Chondrocyte (in vitro differentiated cells): ENCODE data around the gene GRIK1. TPM values are rescaled to one million over a fixed set of nuclear protein-coding genes. Genes with fewer than 3 reads are reported as not detected.
A peak's percentile ranks its signal among the peaks of the same experiment; 100 is the strongest.

ENCODE experiments used
- DNase-seq: peaks from one replicate; pipeline ENCODE4 v3.0.0; 2021; ENCODE audit warnings: mixed read lengths, low spot score
- H3K27ac Mint-ChIP-seq: one replicate; pipeline ENCODE4 v1.8.0; 2021; ENCODE audit warnings: mild to moderate bottlenecking, moderate library complexity, mixed read lengths; ENCODE audit not compliant: unreplicated experiment
- H3K27me3 Mint-ChIP-seq: 2 replicates; pipeline ENCODE4 v1.8.0; 2021; ENCODE audit warnings: low read depth, mixed read lengths
- H3K36me3 Mint-ChIP-seq: 2 replicates; pipeline ENCODE4 v1.8.0; 2021; ENCODE audit warnings: low read depth, mixed read lengths
- H3K4me1 Mint-ChIP-seq: 2 replicates; pipeline ENCODE4 v1.8.0; 2021; ENCODE audit warnings: low read depth, mild to moderate bottlenecking, mixed read lengths
- H3K4me3 Mint-ChIP-seq: one replicate; pipeline ENCODE4 v1.8.0; 2021; ENCODE audit warnings: mild to moderate bottlenecking, moderate library complexity, mixed read lengths; ENCODE audit not compliant: unreplicated experiment
- H3K9me3 Mint-ChIP-seq: 2 replicates; pipeline ENCODE4 v1.8.0; 2021; ENCODE audit warnings: low read depth, mixed read lengths
- CTCF ChIP-seq: fragments of 200-600 bp; sonication (generic); IDR thresholded peaks from 2 replicates; pipeline ENCODE4 v1.5.0; 2021; ENCODE audit warnings: antibody characterized with exemption, mild to moderate bottlenecking, moderate library complexity
- total RNA-seq: library from RNA; stranded (reverse); gene quantifications from 3 replicates; pipeline ENCODE4 v1.2.1, GENCODE V29; 2021

Gene GRIK1
- total RNA-seq, 1 donor from 2014 or later: 1.2 TPM

GRCh38 chr21:29674343-29674742 is 265.5 kb downstream of the GRIK1 start:
- DNase-seq: no peak
- H3K4me1 Mint-ChIP-seq: peaks cover 19% of the 10 kb centered on the region
- no peaks in the 10 kb centered on the region for H3K36me3 Mint-ChIP-seq
- no peaks in the 10 kb centered on the region for H3K9me3 Mint-ChIP-seq
- no peak overlapping the region for H3K27ac Mint-ChIP-seq
- H3K27me3 Mint-ChIP-seq: no peaks in the 10 kb centered on the region
- no peak for TF ChIP-seq CTCF
- H3K4me3 Mint-ChIP-seq: no peak overlapping the region

GRCh38 chr21:29673096-29673610 is 266.6 kb downstream of the GRIK1 start:
- no peak for TF ChIP-seq CTCF
- Mint-ChIP-seq H3K4me3 (no peak overlapping the region), H3K36me3 (no peaks in the 10 kb centered on the region), H3K9me3 (no peaks in the 10 kb centered on the region), H3K4me1 (peaks cover 7% of the 10 kb centered on the region), H3K27ac (no peak overlapping the region), H3K27me3 (no peaks in the 10 kb centered on the region)
- no peak for DNase-seq

GRCh38 chr21:29671728-29672127 is 268.1 kb downstream of the GRIK1 start:
- no peaks in the 10 kb centered on the region for H3K4me1 Mint-ChIP-seq
- H3K9me3 Mint-ChIP-seq: no peaks in the 10 kb centered on the region
- H3K4me3 Mint-ChIP-seq: no peak overlapping the region
- no peaks in the 10 kb centered on the region for H3K27me3 Mint-ChIP-seq
- H3K36me3 Mint-ChIP-seq: no peaks in the 10 kb centered on the region
- no peak overlapping the region for H3K27ac Mint-ChIP-seq
- peak; percentile 35 for TF ChIP-seq CTCF
- no peak for DNase-seq

GRCh38 chr21:29670228-29670627 is 269.6 kb downstream of the GRIK1 start:
- no peaks in the 10 kb centered on the region for H3K36me3 Mint-ChIP-seq
- H3K4me1 Mint-ChIP-seq: no peaks in the 10 kb centered on the region
- no peak overlapping the region for H3K27ac Mint-ChIP-seq
- no peaks in the 10 kb centered on the region for H3K27me3 Mint-ChIP-seq
- DNase-seq: no peak
- no peak overlapping the region for H3K4me3 Mint-ChIP-seq
- no peaks in the 10 kb centered on the region for H3K9me3 Mint-ChIP-seq
- TF ChIP-seq CTCF: no peak

- no peaks in the 10 kb centered on the region for H3K27me3 Mint-ChIP-seq
Observed at GRCh38 chr21:29669416-29669815, 270.4 kb downstream of the GRIK1 start.

More at GRCh38 chr21:29669416-29669815, 270.4 kb downstream of the GRIK1 start:
- H3K36me3 Mint-ChIP-seq: no peaks in the 10 kb centered on the region
- no peak for DNase-seq
- no peak overlapping the region for H3K4me3 Mint-ChIP-seq
- H3K27ac Mint-ChIP-seq: no peak overlapping the region
- H3K4me1 Mint-ChIP-seq: no peaks in the 10 kb centered on the region
- H3K9me3 Mint-ChIP-seq: no peaks in the 10 kb centered on the region
- TF ChIP-seq CTCF: no peak
